Measurements from ENCODE around the gene RTL1.

RTL1 gene

DNA sequence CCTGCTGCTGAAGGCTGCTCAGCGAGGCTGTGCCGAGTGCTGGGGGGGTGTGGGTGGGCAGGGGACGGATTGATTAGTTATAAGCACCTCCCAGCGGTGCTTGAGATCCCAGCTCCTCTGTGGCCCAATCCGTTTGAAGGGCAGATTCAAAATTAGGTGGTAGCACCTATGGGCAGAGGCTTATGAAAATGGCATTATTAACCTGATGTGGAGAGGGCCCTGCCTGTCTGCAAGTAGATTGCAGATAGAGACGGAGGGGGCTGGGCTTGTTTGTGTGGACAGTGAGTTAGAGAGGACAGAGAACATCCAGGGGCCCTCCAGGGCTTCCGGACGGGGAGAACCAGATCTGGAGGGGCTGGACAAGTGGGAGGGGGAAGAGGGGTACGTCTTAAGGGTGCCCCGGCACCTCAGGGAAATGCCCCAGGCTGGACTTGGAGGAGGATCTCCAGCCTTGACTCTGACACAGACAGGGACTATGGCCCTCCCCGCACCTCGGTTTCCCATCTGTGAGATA is at the start of gene RTL1:
Gene RTL1, minus strand, starts transcription at position 51 of the 514 bp plus-strand sequence. CDS start 18,934 bp downstream, outside the sequence.
- no peak for DNase-seq

DNA sequence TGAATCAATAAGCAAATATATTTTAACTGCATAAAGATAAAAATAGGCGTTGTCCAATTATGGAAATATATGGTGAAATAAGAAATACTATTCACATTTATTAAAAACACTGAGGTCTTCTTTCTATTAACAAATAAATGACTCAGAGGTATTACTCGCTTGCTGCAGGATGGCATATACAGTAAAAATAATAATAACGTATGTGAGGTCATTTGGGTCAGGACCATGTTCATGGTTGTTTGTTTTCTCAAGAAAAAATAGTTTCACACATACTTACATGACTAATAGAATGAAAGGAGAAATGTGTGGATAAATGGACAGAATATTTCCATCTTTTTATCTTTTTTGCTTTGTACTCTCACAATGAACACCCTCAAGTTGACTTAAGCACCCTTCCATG is 46.5 kb upstream of the RTL1 start:
- no peak for DNase-seq

DNA sequence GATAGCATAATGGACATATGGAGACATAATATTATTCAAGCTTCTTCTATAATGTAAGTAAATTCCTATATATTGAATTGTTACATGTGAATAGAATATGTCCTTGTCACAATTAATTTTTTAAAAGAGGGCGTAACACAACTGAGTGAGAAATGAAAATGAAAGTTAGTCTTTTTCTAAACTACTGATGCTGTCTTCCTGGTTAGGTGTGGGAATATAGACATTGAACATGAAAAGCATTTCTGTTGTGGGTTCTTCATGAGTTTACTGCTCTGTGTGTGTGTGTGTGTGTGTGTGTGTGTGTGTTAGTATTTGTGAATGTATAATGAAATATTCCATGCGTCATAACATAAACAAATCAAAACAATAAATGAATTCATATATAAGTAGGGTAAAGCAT is 40.5 kb upstream of the RTL1 start:
- DNase-seq, result no peak

DNA sequence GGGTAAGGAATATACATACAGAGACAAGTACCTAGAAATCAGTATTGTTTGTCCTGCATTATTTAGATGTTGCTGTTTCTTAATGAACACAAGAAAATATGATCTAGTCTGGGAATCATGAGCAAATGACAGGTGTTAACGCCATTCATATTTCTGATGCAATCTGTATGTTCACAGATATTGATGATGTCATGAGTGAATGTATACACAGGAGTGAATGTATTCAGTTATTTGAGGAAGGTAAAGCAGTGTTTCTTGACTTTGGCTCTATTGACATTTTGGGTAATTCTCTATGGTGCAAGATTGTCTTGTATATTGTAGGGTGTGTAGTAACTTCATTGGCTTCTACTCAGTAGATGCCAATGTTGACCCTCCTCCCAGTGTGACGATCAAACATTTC is 26.7 kb upstream of the RTL1 start:
- DNase-seq, result no peak

DNA sequence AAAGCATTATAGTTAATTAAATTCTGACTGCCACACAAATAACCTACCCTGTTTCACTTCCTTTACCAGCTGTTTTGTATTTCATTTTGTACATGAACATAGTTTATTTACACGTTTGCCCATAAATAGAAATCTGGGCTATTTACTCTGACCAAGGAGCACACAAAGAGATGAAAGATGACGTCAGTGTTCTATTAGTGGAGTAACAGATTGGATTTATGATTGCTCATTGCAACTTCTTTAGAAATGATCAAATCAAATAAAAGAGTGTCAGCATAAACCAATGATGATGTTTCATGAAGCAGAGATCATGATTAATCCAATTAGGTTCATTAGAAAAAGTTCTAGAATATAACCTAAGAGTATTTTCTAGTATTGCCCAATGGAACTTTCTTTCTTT is 12.0 kb upstream of the RTL1 start:
- no peak for DNase-seq

DNA sequence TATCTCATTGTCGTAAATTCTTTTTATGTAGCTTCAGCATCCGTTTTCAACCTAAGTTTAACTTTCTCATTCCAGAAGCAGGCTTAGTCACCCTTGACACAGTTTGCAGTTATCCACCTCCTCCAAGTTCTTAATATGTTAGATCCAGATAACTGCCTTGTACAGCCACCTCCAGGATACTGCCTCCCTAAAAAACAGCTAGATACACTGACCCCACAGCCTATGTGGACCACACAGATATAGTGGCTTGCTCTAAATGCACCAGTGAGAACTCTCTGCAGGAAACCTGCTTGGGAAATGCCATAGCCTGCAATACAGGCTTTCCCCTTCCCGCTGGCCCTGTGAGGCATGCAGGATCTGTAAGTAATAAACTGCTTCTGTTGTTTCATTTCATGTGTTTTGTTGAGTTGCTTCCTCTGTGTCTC is 11.1 kb upstream of the RTL1 start:
- DNase-seq, result no peak

DNA sequence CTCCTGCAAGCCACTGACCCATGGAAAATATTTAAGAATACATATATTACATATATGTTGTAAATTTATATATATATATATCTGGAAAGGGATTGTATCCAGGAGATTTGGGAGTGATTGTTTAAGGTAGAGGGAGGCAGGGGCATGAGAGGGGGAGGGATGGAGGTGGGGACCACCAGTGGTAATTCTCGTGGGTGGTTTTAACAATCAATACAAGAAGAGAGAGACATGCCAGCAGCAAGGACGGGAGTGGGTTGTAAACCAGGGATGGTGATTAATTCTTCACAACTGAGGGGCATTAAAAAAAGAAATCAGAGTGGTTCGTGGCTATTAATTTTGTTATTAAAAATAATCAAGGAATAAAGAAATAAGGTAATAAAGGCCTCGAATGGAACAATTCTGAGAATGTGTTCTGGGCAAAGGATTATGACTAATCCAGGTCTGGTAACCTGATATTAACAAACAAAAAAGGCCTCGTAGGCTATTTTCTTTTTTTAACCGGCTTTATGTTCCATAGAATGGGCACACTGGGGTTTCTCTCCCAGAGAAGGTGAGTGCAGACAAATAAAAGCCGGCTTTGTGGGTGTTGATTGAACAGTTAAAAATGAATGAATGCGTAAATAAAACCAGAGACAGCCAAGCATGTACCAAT is 8.3 kb upstream of the RTL1 start:
- no peak for DNase-seq

DNA sequence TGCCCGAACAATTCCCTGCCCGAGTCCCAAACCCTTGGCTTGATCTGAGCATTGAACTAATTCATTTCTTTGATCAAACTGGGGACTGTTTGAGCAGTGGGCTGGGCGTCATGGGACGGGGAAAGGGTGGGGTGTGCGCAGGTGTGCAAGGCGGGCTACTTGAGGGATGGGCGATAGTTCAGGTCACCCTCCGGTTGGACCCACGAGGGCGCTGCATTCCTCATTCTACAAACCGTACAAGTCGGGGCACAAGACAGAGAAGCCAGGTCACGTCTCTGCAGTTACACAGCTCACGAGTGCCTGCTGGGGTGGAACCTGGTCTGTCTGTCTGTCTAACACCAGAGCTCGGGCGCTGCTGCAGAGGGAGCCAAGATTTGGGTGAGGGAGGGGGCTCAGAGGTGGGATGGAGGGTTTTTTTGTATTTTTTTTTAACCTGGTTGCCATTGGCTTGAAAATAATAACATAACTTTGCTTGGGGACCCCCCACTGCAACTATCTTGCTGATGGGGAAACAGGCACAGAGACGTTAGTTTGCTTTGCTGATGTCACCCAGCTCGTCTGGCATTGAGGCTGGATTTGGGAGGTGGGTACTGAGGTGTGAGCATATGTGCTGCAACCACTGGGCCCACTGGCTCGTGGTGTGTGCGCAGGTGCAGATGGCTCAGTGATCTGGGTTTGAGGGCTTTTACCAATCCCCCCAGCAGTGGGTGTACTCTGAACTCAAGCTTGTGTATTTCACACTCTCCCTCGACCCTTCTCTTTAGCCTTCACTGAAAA is 7.6 kb upstream of the RTL1 start:
- no peak for DNase-seq

DNA sequence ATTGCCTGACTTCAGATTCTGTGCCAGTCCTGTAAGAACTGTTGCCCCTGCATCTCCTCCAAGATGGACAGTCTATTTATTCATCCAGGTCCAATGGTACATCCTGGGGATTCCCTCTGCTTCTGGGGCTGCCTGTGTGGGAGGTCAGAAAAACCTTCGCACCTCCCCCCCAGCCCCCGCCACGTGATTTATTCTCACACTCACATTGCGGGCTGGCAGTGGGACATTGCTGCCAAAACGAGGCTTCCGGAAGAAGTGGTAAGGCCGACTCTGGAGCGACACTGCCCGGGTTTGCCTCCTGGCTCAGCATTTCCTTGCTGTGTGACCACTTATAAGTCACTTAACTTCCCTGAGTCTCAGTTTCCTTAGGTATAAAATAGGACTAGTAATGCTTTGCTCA is 5.9 kb upstream of the RTL1 start:
- DNase-seq, result no peak

DNA sequence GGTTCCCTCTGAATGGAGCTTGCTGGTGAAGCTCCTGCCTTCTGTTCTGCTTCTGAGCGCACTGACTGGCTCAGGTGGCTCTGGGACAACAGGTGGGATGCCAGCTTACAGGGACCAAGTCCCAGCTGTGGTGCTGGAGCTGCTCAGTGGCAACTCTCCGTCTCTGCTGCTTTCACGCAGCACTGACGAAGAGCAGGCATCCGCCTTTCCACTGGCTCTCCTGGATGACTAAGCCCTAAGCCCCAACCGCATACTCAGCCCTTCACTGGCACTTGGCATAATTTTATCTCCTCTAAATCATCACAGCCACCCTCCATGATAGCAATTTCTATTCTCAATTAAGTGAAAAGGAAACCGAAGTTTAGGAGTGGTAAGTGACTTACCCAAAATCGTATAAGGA is 3.7 kb upstream of the RTL1 start:
- no peak for DNase-seq

DNA sequence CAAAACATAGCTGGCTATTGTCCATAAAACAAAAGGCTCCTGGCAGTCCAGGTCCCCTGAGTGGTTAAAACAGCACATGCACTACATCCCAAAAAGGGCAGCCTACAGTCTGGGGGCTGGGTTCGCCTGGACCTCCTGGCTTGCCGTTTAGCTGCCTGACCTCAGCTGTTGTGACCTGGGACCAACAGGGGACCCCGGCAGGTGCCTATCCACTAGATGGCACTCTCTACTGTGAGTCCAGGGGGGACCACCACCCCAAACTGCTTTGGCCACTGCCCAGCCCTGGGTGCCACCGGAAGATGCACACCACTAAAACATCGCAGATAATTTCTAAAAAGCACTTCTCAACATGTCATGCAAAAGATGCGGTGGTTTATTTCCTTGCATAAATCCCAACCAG is 2.9 kb upstream of the RTL1 start:
- no peak for DNase-seq

DNA sequence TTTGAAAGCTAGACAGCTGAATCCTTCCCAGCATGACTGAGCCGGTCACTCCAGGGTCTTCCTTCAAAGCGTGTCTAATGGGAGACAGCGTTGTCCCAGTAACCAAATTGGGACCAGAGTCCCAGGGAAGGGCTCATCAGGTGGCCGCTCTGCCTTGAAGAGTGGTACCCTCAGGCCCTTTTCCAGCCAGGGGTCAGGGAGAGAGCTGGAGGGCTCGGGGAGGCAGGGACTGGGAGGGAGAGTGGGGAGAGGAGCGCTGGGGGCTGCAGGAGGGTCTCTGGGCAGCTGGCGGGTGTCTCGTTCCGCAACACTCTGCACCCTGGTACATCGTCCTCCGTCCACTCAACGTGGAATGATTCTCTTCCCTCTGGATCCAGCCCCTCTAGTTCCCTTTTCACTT is 1.6 kb upstream of the RTL1 start:
- no peak for DNase-seq

DNA sequence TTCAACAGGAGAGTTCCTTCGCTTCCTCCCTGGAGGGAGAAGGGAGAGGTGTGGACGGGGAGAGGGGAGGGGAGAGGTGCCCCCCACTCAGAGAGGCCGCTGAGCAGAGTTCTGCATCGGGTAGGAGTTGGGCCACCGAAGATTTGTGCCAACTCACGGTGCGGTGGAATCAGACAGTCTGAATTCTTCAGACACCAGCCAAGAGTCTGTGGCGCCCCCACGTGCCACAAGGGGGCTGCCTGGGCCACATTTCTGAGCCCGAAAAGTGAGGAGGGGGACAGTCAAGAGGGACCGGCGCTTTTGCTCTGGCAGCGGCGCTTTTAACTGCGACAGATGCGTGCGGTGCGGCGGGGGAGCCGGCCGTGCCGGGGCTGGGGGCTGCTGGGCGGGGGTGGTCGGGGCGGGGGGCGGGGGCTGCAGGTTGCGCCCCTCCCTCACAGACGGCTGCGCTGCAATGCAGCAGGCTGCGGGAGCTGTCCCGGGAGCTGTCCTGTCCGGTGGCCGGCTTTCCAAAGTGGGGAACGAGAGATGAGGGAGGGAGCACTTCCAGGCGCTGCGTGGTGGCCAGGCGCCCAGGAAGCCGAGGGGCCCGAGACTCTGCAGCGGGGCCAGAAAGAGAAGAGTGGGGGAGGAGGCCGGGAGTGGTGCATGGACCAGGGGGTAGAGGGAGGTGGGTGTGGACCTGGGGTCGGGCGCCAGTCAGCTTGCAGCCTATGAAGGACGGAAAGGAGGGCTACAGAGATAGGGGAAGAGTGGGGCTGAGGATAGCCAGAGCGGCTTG is 975 bp upstream of the RTL1 start:
- peak; percentile 63 for DNase-seq

DNA sequence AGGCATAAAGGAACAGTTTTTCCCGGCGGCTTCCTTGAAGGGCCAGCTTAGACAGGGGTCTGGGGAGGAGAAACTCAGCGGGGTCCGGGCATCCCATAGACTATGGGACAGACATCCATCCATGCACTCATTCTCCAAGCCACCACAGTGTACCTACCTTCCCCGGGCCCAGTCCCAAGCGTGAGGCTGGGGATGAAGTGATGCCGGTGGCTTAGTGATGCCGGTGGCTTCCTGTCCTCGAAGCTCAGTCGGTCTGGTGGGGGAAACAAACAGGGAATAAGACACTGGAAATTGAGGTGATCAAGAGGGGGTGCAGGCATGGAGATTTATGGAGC is 421 bp downstream of the RTL1 start:
- DNase-seq, result no peak

DNA sequence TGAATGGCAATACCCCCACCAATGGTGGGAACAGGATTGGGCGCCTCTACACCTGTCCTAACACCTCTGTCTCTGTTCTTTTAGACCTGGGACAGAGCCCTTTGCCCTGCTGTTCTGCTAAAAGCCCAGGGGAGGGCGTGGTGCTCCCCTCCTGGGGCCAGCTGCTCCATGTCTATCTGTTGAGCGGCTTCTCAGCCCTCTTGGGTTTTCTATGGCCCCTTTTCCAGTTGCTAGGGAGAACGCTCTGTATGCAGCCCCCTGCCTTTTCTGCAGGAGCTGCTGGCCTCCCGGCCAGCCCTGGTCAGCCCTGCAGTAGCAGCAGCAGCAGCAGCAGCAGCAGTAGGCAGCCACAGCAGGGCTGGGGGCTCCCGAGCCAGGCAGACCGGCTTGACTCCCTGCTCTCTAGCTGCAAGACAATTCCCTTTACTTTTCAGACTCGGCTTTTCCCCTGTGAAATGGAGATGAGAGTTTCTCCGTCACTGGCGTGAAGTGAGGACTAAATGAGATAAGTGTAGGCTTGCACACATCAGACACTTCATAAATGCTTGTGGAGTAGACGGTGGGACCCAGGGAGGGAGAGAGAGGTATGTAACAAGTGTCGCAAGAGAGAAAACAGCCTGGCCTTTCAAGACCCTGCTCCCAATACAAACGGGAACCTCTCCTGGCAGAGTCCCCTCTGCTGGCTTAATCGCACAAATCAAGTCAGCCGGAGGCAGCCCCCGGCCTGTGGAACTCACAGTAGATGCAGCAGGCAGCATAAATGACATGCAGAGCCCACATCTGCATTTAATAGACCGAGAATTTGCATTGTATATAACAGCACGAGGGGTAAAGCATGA is 1.0 kb downstream of the RTL1 start:
- peak; percentile 31 for DNase-seq

DNA sequence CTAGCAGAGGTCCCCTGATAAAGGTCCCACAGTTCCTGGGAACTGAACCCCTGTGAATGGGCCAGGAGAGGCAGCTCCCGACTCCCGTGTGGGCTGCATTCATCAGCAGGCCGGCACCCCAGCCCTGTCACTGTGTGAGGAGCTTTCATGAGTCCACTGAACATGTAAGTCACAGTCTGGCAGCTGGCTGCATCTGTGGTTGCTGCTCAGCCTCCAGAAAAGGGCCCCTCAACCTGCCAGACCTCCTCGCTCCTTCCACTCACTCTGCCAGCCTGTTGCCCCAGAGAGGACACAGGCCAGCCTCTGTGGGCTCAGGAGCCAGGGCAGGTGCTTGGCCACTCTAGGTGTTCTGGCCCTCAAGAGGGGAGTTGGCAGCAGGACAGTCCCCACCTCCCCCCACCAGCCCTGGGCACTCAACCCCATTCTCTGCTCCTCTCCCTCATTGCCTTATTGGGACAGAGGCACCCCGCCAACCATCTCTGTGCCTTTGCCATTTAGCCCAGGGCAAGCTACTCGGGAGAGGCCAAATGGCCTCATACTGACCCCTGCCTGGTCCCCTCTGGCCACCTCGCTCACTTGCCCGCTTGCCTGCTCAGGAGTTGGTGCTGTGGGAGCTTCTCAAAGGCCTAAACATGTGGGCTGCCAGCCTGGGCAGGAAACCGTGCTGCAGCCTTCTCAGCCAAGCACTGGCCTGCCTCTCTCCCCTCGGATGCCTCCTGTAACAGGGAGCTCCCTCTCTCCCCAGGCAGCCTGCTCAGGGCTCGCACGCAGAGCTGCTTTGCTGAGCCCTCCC is 1.9 kb downstream of the RTL1 start:
- peak; percentile 40 for DNase-seq

DNA sequence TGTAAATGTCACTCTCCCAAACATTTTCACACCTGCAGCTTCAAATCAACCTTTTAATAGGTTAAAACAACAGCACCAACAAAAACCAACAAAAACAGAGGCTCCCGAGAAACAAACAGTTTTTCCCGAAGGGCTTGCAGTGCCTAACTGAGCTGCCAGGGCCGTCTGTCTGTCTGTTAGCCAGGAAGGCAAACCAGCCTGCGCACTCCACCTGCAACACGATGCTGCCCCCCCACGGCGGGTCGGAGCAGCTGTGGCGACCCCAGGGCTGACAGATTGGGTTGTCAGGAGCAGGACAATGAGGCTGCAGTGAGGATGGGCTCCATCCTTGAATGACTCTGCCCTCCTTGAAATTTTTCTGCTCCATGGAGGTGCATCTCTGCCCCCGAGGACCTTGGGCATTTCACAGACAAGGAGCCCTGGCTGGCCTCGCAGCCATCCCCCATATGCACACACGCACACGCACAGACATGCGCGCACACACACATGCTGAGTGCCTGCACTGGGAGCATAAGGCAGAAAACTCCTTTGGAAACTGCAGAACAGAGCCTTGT is 2.6 kb downstream of the RTL1 start:
- DNase-seq, result peak; percentile 78

DNA sequence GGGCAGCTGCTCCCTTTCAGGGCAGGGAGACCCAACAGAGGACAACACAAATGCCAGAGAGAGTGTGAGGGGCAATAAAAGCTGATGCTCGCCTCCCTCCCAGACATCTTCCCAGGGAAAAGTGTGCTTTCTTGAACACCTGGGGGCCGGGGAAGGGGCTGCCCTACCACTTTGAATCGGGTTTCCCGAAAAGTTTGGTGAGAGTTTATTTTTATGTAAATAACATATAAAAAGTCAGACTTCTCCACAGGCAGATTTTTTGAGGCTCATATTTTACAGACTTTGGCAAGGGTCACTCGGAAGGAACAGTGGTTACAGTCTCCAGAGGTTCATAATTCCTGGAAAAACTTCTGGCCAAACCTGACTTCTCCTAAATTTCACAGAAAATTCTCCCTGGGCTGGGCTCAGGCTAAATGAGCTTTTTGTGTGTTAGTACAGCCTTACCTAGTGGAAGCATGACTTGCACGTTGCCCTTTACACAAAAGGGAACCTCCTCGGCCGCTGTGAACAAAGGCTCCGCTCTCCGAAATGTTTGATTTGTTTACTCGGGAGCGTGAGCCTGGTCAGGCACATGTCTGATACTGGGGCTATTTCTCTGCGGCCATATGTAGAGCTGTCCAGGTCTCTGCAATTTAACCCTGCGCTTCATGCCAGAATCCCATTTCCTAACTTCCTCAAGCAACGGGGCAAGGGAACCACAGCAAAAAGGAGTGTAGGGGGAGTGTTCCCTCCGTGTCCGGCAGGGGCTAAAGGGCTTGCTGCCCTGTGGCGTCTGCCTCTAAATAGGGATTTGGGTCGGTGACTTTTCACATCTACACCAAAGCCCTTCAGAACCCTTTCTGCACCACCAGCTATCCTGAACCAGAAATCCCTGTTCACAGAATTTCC is 3.4 kb downstream of the RTL1 start:
- peak; percentile 81 for DNase-seq

DNA sequence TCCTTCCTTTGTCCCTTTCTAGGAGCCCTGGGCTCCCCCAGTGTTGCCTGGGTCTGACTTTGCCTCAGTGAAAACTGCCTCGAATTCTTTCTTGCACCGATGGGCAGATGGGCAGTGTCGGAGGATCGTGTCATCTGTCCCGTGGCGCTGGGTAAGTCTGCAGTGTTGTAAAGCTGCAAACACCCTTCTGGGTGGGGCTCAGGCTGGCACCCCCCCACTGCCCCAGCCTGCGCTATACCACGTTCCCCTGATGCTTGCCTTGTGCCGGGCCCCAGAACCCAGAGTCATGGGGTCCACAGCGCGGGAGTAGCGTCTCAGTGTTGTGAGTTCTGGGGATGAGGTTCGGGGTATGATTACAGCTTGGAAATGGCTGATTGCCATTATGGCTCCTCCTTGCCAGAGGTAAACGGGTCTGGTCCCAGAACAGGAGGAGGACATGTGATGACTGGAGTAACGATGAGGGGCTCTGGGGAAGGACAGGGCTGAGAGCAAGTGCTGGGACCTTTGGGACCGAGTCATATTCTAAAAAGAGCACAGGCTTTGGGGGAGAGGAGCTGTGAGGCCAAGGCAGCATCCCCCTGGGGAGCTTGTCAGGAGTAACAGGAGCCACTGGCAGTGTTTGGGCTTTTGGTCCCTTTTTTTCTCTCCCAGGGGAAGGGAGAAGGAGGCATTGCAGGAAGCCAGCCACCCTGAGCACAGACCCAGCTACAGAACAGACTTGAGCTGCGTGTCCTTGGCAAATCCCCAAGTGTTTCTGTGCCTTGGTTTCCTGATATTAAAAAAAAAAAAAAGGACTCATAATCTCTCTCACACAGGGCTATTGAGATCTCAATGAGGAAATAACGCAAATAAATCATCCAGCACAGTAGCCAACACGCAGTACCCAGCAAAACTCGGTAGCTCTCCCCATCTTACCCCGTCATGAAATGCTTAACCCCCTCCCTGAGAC is 4.3 kb downstream of the RTL1 start:
- peak; percentile 56 for DNase-seq

All from femur (tissue), 1 donor.